ENCODE results near the gene SUGCT.

DNA sequence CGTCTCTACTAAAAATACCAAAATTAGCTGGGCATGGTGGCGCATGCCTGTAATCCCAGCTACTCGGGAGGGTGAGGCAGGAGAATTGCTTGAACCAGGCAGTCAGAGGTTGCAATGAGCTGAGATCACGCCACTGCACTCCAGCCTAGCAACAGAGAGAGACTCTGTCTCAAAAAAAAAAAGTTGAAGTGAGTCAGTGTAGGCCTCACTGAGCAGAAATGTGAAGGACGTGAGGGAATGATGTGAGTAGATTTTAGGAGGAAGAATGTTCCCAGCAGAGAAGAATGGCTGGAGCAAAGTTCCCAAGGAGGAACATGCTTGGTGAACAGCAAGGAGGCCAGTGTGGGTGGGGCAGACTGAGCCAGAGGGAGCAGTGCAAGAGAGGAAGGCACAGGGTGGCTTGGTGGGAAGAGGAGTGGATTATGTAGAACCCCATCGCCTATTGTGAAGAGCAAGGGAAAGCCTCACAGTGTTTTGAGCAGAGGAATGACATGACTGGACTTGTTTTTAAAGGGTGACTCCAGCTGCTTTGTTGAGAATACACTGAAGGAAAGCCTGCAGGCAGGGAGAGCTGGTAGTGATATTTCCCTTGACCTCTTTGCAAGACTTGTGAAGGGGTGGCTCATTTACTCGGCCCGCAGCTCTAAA, 708.7 kb downstream of the SUGCT start:
- TF ChIP-seq CTCF (IDR thresholded peaks at IDR 0.05; ENCODE audit: low read length) (no peak), EZH2phosphoT487 (IDR thresholded peaks at IDR 0.05; ENCODE audit: low read length) (no peak)
